ENCODE data around the gene CFAP119.
"Not testable (repeated sequence)": the region's sequence is repeated elsewhere in the genome, so short reads cannot be mapped to it uniquely, and the experiment has no call there.

Gene CFAP119

DNA sequence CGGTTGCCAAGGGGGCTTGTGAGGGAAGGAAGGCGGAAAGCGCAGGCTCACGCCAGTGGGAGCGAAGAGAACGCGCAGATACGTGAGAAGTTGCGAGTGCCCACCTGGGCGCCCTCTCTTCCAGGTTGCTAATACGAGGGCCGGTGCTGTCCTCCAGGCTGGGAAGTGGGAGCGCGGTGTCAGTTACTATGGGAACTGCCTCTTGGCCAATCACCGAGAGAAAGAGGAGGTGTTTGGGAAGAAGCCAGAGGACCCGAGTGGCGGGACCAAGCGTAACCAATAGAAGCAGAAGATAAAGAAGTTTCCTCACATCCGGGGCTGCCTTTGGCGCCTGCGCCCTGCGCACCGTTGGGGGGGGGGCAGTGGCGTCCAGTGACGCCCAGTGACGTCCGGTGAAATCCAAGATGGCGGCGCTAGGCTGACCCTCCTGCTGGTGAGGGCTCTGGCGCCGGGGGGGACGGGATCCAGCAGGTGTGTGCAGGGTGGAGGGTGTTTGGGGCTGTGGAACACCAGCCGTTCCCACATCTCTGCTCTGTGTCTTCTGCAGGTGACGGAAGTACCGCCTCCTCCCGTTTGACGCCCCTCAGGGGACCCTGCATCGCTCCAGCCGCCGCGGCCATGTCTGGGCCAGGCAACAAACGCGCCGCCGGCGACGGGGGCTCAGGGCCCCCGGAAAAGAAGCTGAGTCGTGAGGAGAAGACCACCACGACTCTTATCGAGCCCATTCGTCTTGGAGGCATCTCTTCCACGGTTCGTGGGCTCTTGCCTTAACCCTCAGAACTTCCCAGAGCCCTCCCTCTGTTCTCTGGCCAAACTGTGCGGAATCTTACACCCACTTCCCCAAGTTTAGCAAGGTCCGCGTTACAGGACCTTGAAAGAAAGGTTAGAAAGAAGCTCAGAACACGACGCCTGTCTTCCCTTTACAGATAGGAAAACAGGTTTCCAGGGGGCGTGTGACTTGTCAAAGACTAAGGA lies at the start of gene CFAP119, which contains the start of gene RNF40:
CFAP119 (minus strand) TSS at position 135 of the 975 bp plus-strand sequence. CDS start 314 bp downstream, outside the sequence.
RNF40 (plus strand) TSS at position 395 of the 975 bp plus-strand sequence; CDS start at position 619, 224 bp downstream.
- DNase-seq (ENCODE audit: low read depth in 4 of 4, low spot score in 1 of 4), result peak; percentile 64 to 87 (median 79)

DNA sequence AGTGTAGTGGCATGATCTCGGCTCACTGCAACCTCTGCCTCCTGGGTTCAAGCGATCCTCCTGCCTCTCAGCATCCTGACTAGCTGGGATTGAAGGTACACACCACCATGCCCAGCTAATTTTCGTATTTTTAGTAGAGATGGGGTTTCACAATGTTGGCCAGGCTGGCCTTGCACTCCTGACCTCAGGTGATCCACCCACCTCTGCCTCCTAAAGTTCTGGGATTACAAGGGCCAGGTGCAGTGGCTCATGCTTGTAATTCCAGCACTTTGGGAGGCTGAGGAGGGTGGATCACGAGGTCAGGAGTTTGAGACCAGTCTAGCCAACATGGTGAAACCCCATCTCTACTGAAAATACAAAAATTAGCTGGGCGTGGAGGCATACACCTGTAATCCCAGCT lies 47.8 kb upstream of the CFAP119 start:
- not testable (repeated sequence) for DNase-seq (ENCODE audit: low read depth in 4 of 4, low spot score in 1 of 4)

DNA sequence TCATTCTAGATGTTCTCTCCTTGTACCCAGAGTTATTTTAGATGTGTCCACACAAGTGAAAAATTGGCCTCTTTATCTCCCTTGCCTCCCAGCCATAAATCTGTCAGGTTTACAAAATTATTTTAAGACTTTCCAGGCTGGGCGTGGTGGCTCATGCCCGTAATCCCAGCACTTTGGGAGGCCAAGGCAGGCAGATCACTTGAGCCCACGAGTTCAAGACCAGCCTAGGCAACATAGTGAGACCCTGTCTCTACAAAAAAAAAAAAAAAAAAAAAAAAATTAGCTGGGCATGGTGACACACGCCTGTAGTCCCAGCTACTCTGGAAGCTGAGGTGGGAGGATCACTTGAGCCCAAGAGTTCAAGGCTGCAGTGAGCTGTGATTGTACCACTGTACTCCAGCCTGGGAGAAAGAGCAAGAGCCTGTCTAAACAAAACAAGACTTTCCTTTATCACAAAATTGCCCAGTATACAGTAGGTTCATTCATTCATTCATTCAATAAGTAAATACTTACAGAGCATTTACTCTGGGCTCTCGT lies 47.1 kb upstream of the CFAP119 start:
- not testable (repeated sequence) for DNase-seq (ENCODE audit: low read depth in 4 of 4, low spot score in 1 of 4)

DNA sequence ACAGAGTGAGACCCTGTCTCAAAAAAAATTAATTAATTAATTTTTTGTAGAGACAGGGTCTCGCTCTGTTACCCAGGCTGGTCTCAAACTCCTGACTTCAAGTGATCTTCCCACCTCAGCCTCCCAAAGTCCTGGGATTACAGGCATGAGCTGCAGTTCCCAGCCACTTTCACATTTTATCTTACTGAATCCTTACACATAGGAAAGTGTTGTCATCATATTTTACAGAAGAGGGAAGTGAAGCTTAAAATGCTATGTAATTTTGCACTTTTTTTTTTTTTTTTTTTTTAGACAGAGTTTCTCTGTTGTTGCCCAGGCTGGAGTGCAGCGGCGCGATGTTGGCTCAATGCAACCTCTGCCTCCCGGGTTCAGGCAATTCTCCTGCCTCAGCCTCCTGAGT lies 46.3 kb upstream of the CFAP119 start:
- no peak for DNase-seq (ENCODE audit: low read depth in 4 of 4, low spot score in 1 of 4)

DNA sequence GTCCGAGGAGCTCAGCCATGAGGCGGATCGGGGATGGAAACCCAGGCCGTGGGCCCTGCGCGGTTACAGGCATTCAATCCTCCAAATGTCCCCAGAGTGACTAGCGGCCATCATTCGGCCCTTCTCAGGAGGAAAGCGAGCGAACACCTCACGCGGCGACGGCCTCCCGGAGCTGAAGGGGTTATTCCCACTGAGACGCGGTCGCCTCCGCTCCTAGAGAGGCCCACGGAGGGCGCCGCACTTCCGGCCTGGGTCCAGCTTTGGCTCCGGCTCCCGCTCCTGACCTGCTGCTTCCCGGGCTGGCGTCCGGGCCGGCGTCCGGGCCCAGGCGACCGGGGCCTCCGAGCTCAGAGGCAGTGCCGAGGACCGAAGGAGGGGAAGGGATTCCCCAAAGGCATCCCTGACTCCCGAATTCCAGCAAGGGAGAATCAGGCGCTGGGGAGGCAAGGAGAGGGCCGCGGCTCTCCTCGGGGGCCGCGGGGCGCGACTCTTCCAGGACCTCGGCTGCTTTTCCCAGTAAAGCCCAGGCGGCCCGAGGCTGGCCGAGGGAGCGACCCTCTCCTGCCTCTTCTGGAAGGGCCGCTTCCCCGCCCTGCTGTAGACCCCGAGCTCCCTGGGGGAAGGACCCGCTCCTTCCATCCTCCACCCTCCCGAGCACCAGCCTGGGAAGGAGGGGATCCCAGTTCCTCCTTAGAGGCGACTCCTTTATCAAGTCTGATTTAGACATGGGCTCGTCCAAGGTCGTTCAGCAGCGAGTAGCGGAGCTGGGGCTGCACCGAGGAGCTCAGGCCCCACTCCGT lies 43.7 kb upstream of the CFAP119 start:
- DNase-seq (ENCODE audit: low read depth in 4 of 4, low spot score in 1 of 4), result peak; percentile 16 to 47 (median 36)

DNA sequence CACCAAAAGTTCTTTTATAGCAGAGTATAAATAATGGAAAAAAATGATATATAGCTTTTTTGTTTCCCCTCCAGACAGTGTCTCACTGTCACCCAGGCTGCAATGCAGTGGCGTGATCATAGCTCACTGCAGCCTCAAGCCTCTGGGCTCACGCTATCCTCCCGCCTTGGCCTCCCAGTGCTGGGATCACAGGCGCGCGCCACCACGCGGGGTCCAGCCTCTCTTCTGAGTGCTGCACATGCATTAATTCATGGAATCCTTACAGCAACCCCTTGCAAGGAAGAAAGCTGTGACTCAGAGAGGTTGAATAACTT lies 43.2 kb upstream of the CFAP119 start:
- DNase-seq (ENCODE audit: low read depth in 4 of 4, low spot score in 1 of 4), result peak in 1 of 4 experiments; percentile 6

DNA sequence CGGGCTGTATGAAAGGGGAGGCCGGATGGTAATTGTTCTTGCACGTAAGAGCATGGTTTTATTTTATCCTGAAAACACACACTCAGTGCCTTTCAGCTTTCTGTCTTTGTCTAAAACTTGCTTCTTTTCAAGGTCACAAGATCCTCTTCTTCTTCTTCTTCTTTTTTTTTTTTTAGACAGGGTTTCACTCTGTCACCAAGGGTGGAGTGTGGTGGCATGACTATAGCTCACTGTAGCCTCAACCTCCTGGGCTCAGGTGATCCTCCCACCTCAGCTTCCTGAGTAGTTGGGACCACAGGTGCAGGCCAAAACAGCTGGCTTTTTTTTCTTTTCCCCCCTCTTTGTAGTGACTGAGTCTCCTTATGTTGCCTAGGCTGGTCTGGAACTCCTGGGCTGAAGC lies 41.1 kb upstream of the CFAP119 start:
- no peak for DNase-seq (ENCODE audit: low read depth in 4 of 4, low spot score in 1 of 4)

DNA sequence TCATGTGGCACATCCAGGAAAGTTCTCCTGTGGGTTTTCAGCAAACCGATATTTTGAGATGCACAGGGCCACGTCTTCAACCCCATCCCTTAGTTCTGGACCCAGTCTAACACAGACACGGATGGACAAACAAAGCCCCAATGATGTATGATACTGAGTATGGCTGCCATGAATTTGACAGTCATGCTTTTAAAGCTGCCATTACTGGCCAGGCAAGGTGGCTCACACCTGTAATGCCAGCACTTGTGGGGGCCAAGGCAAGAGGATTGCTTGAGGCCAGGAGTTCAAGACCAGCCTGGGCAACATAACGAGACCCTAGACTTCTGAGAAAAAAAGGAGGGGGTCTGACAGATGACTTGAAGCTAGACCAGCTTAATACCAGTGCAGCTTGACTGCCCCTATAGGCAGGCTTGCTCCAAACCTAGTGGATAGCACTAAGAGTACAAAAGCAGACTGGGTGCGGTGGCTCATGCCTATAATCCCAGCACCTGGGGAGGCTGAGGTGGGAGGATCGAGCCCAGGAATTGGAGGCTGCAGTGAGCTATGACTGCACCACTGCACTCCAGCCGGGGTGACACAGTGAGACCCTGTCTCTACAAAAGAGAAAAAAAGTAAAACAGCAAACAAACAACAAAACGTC lies 35.9 kb upstream of the CFAP119 start:
- no peak for DNase-seq (ENCODE audit: low read depth in 4 of 4, low spot score in 1 of 4)

DNA sequence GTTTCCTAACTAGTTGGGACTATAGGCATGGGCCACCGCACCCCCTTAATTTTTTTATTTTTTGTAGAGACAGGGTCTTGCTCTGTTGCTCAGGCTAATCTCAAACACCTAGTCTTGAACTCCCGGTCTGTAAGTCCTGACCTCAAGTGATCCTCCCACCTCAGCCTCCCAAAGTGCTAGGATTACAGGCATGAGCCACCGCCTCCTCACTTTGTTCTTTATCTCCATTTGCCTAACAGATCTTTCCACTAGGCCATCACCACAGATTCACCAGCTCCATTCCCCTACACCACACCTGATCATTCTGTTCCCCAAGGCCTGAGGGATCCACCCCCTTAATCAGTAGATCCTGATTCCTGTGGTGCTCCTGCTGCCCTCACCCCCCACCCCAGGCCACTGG lies 32.8 kb upstream of the CFAP119 start:
- no peak for DNase-seq (ENCODE audit: low read depth in 4 of 4, low spot score in 1 of 4)

DNA sequence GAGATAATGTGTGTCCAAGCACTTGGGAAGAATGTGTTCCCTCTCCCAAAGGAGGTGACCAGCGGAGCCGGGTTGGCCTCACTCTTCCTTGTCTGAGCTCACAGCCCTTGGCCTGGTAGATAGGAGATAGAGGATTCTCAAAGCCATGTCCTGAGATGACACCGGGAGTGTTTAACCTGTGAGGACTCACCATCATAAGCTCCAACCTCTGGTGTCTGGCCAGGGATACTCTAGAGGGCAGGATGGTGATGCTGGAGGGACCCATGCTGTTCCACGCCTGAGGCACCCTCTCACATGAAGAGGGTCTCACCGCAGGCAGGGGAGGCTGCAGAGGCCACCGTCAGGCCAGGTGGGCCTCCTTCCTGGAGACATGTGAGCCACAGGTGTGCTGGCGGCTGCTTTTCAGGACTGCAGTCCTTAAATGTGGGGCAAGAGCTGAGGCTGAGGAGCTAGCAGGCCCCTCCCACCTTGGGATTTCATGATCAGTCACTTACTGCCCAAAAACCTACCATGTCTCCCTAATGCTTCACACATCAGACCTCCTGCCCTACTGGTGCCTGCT lies 31.7 kb upstream of the CFAP119 start:
- no peak for DNase-seq (ENCODE audit: low read depth in 4 of 4, low spot score in 1 of 4)

DNA sequence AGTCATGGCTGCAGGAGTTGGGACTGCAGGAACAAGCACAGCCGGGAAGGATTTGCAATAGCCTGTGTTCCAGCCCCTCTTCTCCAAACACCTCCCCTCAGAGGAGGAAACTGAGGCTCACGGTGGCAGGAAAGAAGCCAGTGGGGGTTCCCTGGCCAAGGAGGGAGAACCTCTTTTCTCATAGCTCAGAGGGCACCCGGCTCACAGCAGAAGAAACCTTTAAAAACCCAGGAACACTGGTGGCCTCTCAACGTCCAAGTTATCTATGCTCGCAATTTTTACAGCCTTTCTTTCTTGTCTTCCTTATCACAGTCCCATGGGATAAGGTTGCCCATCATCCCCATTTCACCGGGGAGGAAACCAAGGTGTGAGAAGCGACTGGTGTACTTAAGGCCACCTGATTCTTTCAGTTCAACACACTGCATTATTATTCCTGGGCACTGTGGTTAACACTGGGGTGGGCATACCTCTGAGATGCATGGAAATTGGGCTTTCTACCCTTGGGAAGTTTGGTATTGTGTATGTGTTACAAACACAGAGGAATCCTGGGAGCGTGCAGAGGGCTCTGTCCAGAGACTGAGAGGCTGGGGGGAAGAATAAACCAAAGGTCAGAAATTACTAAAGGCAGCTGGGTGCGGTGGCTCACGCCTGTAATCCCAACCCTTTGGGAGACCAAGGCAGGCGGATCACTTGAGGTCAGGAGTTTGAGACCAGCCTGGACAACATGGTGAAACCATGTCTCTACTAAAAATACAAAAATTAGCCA lies 25.9 kb upstream of the CFAP119 start:
- no peak for DNase-seq (ENCODE audit: low read depth in 4 of 4, low spot score in 1 of 4)

DNA sequence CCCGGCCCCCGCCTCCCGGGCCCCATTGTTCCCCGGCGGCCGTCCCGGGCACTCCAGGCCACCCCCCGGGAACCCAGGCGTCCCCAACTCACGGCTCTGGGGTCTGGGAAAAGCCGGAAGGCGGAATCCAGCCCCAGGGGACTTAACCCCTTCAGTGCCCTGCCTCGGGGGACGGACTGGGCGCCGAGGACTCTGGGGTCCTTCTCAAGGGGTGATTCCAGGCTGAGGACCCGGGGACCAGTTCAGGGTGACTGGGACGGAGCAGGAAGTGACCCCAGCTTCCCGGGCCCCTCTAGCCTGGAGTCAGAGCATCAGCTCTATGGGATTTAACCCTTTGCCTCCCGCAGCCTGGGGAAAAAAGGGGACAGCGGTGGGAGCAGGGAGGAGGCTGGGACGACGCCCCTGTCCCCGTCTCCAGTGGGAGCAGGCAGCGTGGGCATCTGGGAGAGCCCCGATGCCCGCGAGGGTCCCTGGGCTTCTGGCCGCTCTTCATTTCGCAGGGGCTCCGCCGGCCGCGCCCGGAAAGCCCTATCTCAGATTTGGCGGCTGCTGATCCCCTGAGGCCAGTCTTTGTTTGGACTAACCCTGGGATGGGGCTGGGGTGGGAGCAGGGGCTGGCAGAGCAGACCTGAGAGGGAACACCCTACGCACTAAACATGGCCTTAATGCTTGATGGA lies 25.2 kb upstream of the CFAP119 start, which contains the start of gene ZNF629:
ZNF629 (minus strand) TSS at position 270 of the 677 bp plus-strand sequence. CDS start 2,723 bp downstream, outside the sequence.
- DNase-seq (ENCODE audit: low read depth in 4 of 4, low spot score in 1 of 4), result peak in 1 of 4 experiments; percentile 11

DNA sequence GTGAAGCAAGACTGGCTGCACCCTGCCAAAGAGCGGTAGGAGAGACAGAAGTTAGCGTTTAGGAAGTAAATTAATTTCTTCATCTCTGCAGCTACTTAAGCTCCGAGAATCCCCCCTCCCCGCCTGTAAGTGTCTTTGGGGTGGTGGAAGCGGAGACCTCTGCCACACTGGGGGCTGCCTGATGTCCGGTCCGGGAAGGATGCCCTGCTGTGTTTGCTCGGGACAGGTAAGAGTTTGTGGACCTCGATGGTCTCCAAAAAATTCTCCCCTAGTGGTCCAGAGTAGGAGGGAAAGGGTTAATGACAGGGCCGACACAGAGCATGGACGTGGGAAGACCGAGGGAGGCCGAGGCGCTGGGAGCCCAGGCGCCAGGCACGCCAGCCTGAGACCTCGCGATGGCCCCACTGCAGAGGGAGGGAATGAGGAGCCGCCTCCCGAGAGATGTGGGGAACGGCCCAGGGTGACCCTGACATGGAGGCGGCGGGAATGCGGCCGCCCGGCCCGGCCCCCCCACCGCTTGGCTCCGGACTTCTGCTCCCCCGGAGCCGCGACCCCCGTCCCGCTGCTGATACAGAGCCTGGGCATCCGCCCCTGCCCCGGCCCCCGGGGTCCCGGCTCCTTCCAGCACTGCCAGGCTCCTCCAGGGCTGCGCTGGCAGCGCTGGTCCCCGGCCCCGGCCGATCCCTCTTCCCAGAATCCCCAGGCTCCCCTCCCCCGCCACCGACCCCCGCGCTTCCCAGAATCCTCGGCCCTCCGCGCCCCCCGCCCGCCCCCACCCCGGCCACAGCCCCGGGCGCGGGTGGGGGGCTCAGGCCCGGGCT lies 24.5 kb upstream of the CFAP119 start:
- DNase-seq (ENCODE audit: low read depth in 4 of 4, low spot score in 1 of 4), result peak in 1 of 4 experiments; percentile 9

DNA sequence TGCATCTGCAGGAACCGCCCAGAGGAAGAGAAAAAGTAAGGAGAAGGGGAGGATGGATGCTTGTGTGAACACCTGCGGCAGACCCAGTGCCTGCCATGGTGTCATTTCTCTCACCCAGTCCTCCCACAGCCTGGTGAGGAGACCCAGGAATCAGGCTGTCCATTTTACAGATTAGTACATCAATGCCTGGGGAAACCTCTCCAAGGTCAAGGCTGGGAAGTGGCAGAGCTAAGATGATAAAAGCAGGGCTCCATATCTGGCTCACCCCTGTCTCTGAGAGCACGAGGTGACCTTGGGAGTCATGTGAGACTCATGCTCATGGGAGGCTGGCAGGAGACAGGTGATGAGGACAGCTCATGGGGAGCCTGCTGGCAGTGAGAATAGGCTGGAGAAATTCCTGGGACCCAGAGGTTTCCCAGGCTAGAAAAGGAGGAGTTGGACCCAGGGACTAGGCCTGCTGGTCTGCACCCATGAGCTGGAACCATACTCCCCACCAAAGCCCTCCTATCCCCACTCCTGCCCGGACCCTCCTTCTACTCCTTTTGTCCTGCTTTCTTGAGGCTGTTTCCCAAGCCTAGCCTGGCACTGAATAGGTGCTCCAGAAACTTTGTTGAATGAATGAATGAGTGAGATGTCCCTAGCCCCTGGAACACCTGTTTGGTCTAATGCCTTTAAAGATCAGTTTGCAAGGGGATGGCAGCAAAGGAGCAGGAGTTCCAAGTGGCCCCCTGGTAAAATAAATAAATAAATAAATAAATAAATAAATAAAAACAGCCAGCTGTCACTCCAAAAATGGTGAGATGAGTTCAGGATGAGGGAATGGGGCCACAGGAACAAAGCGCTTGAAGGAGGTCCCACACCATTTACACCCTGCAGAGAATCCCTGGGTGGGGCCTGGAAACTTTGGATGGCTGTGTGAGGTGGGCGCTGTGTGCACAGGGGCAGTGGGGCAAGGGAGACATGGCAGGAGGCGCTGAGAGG lies 23.6 kb upstream of the CFAP119 start:
- no peak for DNase-seq (ENCODE audit: low read depth in 4 of 4, low spot score in 1 of 4)

DNA sequence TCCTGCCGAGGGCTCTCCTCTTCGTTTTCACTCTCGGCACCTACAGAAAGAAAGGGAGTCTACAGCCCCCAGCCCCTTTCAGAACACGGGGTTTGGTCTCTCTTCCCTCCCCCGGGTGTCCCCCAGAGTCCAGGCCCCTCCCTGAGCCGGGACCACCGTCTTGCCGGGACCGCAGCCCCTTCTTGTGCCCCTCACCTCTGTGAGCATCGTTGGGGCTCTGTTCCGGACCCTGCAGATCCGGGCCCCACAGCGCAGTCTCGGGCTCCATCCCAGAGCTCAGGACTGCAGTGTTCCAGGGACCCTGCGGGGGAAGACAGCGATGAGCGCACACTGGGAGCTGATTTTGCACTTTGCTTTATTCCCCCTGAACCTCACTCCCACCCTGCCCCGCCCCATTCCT lies 22.4 kb upstream of the CFAP119 start:
- DNase-seq (ENCODE audit: low read depth in 4 of 4, low spot score in 1 of 4), result no peak

DNA sequence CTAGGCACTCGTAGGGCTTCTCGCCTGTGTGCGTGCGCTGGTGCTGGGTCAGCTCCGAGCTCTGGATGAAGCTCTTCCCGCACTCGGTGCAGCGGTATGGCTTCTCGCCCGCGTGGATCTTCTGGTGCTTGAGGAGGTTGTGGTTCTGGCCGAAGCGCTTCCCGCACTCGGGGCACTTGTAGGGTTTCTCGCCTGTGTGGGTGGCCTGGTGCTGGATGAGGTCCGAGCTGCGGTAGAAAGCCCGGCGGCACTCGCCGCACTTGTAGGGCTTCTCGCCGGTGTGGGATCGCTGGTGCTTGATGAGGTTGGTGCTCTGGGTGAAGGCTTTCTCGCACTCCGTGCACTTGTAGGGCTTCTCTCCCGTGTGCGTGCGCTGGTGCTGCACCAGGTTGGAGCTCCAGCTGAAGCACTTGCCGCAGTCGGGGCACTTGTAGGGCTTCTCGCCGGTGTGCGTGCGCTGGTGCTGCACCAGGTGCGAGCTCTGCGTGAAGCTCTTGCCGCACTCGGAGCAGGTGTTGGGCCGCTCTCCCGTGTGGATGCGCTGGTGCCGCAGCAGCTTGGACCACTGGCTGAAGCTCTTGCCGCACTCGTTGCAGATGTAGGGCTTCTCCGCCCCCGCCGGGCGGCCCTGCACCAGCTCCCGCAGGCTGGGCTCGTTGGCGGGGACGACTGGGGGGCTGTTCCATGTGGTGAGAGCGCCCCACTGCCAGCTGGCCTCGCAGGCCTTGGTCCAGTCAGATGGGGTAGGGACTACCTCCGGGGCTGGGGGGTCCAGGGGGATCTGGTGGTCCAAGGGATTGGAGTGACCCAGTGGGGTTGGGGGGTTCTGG lies 21.6 kb upstream of the CFAP119 start:
- no peak for DNase-seq (ENCODE audit: low read depth in 4 of 4, low spot score in 1 of 4)

All from stimulated activated CD4-positive, alpha-beta T cell treated with anti-CD3 and anti-CD28 coated beads, Interleukin-1b, Interleukin-23, amount 100 ng/mL, for 24 hours (primary cell).